ENCODE results near the gene TMEM156. TPM values are rescaled to one million over a fixed set of nuclear protein-coding genes. Genes with fewer than 3 reads are reported as not detected.

The TMEM156 gene, protein sequence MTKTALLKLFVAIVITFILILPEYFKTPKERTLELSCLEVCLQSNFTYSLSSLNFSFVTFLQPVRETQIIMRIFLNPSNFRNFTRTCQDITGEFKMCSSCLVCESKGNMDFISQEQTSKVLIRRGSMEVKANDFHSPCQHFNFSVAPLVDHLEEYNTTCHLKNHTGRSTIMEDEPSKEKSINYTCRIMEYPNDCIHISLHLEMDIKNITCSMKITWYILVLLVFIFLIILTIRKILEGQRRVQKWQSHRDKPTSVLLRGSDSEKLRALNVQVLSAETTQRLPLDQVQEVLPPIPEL
- total RNA-seq = not detected
- long read RNA-seq = 0 reads

DNA sequence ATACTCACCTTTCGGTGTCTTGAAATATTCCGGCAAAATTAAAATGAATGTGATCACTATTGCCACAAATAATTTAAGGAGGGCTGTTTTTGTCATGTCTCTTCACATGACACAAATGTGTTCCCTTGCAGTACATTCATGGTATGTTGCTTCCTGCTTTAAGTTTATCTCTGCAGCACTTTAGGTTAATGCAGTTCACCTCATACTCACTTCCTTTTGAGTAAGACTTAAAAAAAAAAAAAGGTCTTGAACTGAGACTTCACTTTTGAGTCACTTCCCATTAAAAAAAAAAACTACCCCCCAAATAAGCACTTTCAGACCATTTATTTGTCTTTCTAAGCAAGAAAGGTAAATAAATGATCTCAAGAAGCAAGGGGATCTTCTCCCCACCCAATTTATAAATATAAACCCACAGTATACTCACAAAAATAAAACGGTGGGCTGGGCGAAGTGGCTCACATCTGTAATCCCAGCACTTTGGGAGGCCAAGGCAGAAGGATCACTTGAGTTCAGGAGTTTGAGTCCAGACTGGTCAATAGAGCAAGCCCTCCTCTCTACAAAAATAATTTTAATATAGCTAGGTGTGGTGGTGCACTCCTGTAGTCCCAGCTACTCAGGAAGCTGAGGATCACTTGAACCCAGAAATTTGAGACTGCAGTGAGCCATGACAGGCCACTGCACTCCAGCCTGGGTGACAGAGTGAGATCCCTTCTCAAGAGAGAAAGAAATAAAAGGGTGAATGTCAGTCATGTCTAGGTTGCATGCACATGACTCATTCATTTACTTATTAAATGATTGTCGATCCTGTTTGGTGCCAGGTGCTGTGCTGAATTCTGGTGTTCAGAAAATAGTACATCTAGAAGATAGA, at the start of gene TMEM156:
Gene TMEM156, minus strand, starts transcription at position 192 of the 868 bp plus-strand sequence. Its CDS starts 96 bp downstream, at position 96.
- H3K4me3 ChIP-seq = no peak within 1 kb of the TSS
- H3K36me3 ChIP-seq = no peaks in the 10 kb centered on the region
- no peaks in the 10 kb centered on the region for H3K4me1 ChIP-seq
- TF ChIP-seq, protein P1, sequence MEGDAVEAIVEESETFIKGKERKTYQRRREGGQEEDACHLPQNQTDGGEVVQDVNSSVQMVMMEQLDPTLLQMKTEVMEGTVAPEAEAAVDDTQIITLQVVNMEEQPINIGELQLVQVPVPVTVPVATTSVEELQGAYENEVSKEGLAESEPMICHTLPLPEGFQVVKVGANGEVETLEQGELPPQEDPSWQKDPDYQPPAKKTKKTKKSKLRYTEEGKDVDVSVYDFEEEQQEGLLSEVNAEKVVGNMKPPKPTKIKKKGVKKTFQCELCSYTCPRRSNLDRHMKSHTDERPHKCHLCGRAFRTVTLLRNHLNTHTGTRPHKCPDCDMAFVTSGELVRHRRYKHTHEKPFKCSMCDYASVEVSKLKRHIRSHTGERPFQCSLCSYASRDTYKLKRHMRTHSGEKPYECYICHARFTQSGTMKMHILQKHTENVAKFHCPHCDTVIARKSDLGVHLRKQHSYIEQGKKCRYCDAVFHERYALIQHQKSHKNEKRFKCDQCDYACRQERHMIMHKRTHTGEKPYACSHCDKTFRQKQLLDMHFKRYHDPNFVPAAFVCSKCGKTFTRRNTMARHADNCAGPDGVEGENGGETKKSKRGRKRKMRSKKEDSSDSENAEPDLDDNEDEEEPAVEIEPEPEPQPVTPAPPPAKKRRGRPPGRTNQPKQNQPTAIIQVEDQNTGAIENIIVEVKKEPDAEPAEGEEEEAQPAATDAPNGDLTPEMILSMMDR (IDR thresholded peaks at IDR 0.05; ENCODE audit: borderline replicate concordance) = no peak
- H3K9me3 ChIP-seq (replicated peaks) = no peaks in the 10 kb centered on the region
- H3K27ac ChIP-seq (replicated peaks) = no peak within 1 kb of the TSS
- no peaks in the 10 kb centered on the region for H3K27me3 ChIP-seq (ENCODE audit: low read depth)
- no peak for DNase-seq
- intact Hi-C loops (cut with micrococcal nuclease) = no loop called here

GRCh38 chr4:39078829-39079228, 46.6 kb upstream of the TMEM156 start:
- TF ChIP-seq, protein P1 (IDR thresholded peaks at IDR 0.05; ENCODE audit: borderline replicate concordance) = no peak
- DNase-seq = no peak
- no peak overlapping the region for H3K4me3 ChIP-seq
- H3K27me3 ChIP-seq (ENCODE audit: low read depth) = no peaks in the 10 kb centered on the region
- H3K4me1 ChIP-seq = no peaks in the 10 kb centered on the region
- intact Hi-C loops (cut with micrococcal nuclease) = no loop called here
- no peak overlapping the region for H3K27ac ChIP-seq (replicated peaks)
- H3K9me3 ChIP-seq (replicated peaks) = no peaks in the 10 kb centered on the region
- peaks cover 21% of the 10 kb centered on the region for H3K36me3 ChIP-seq

DNA sequence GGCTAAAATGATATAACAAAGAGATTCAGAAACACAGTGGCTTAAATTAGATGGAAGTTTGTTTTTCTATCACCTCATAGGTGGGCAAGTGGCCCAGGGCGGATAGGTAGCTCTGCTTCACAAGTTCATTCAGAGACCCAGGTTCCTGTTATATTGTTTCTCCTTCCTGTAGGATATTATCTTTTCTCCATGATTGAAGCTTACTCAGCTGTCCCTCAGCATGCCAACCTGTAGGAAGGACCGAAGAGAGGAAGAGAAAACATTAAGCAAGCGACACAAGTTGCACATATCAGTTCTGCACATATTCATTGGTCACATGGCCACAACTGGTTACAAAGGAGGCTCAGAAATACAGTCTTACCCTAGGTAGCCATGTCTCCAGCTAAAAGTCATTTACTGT, 36.7 kb upstream of the TMEM156 start:
- TF ChIP-seq, protein P1 (IDR thresholded peaks at IDR 0.05; ENCODE audit: borderline replicate concordance) = no peak

DNA sequence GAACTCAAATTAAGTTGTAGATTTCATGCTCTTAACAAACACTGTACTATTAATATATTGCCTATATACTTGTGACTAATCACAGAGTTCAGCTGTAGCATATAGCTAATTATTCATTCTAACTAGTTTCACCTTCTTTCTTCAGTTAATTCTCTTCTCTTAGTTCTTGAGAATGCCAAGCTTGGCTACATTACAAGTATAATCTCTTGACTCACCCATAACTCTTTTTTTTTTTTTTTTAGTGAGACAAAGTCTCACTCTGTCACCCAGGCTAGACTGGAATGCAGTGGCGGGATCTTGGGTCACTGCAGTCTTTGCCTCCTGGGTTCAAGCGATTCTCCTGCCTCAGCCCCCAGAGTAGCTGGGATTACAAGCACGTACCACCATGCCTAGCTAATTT, 35.2 kb upstream of the TMEM156 start:
- Histone ChIP-seq H3K9me3 (replicated peaks) (no peaks in the 10 kb centered on the region), H3K36me3 (no peaks in the 10 kb centered on the region), H3K27me3 (ENCODE audit: low read depth) (no peaks in the 10 kb centered on the region), H3K4me3 (no peak overlapping the region), H3K27ac (replicated peaks) (no peak overlapping the region), H3K4me1 (peaks cover 9% of the 10 kb centered on the region)
- intact Hi-C loops (cut with micrococcal nuclease) = no loop called here
- TF ChIP-seq, protein P1 (IDR thresholded peaks at IDR 0.05; ENCODE audit: borderline replicate concordance) = no peak
- no peak for DNase-seq

More for the DNA sequence above, 36.7 kb upstream of the TMEM156 start:
- DNase-seq = no peak
- Histone ChIP-seq H3K4me3 (no peak overlapping the region), H3K9me3 (replicated peaks) (no peaks in the 10 kb centered on the region), H3K4me1 (no peaks in the 10 kb centered on the region), H3K36me3 (no peaks in the 10 kb centered on the region), H3K27ac (replicated peaks) (no peak overlapping the region), H3K27me3 (ENCODE audit: low read depth) (no peaks in the 10 kb centered on the region)
- intact Hi-C loops (cut with micrococcal nuclease) = no loop called here

- no peak overlapping the region for H3K27ac ChIP-seq (replicated peaks)
- H3K36me3 ChIP-seq = no peaks in the 10 kb centered on the region
- no peak for DNase-seq
- H3K4me3 ChIP-seq = no peak overlapping the region
- no peaks in the 10 kb centered on the region for H3K9me3 ChIP-seq (replicated peaks)
- H3K4me1 ChIP-seq = peaks cover 13% of the 10 kb centered on the region
- intact Hi-C loops (cut with micrococcal nuclease) = no loop called here
- TF ChIP-seq, protein P1 (IDR thresholded peaks at IDR 0.05; ENCODE audit: borderline replicate concordance) = no peak
- H3K27me3 ChIP-seq (ENCODE audit: low read depth) = no peaks in the 10 kb centered on the region
These were observed 34.8 kb upstream of the TMEM156 start for GRCh38 chr4:39067031-39067430.

All from left ventricle myocardium inferior (tissue), 1 donor.